GM19239 (cell line): ENCODE results near the gene OR7C2.

Source experiments
- DNase-seq: peaks from one replicate; pipeline ENCODE4 v3.0.0; 2011; ENCODE audit warnings: low spot score; ENCODE audit not compliant: insufficient read length
- FAIRE-seq: peaks from 2 replicates; lab custom pipeline; 2011; peaks lifted over from hg19 to GRCh38; lab: Jason Lieb, UNC

Gene OR7C2

DNA sequence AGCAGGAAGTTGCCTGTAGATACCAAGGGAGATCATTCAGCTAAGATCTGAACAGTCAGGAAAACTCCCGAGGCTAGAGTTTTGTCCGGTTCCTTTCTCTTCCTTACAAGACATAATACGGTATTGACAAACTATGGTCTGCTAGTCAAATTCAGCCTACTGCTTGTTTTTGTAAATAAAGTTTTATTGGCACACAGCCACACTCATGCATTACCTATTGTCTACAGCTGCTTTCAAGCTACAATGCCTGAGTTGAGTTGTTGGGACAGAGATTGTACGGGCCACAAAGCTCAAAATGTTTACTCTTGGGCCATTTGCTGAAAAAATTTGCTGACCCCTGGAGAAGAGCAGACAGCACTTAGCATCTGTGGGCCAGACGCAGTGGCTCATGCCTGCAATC lies 35.8 kb downstream of the OR7C2 start:
- no peak for DNase-seq
- no peak for FAIRE-seq

GRCh38 chr19:14978161-14978776 lies 37.0 kb downstream of the OR7C2 start:
- FAIRE-seq = no peak
- DNase-seq = no peak

DNA sequence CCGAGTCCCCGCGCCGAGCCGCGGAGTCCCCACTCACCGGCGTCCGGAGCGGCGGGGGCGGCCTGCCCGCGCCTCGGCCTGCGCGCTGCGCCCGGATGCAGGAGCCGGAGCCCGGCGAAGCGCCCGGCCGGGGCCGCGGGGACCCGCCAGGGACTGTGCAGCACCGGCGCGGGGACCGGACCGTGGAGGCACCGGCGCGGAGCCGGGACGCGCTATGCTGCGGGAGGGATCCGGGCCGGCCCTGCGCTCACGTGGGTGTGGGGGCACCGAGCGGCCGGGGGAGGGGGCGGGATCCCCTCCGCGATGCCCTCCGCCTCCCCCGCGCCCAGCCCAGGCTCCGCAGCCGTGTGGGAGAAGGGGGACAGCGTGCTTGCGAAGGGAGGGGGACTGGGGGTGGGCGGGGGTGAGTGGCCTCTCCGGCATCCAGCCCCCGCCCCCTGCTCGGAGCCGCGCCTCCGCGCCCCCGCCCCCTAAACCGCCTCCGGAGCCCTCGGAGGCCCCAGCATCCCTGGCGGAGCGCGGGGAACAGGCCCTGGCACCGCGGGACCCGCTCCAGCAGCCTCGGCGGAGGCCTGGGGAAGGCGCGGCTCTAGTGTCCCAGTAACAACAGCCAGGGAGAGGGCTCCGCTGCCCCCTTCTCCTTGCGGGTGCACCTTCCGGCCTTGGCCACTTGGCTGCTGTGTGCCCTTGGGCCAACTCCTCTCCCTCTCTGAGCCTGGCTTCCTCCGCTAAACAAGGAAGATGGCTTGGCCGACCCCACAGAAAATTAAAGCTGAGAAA lies 38.4 kb downstream of the OR7C2 start, which contains the start of gene SLC1A6:
SLC1A6 (minus strand) TSS at position 389 of the 780 bp plus-strand sequence. CDS start 6,954 bp downstream, outside the sequence.
- no peak for FAIRE-seq

GRCh38 chr19:14985133-14985532 lies 43.8 kb downstream of the OR7C2 start:
- DNase-seq (no peak), FAIRE-seq (no peak)

More for the DNA sequence above, 38.4 kb downstream of the OR7C2 start, which contains the start of gene SLC1A6:
- DNase-seq = no peak
